Measurements from ENCODE around the gene MED31.

MED31 gene

DNA sequence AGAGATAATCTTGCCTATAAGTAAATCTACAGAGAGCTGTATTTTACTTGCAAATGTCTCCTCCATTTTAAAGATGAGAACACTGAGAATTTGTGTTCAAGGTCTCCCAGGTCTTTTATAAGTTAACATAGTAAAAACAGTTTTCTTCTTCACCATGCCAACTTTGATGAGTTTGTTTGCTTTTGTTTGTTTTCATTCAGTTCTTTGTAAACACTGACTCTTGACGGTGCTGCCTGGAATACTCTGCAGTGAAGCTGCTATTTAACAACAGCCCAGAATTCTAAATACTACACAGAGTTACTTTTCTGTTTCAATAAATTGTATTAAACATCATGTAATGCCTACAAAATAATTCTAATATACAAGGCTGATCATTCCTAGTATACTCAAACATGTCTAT, 53.7 kb downstream of the MED31 start:
- TF ChIP-seq EZH2 (optimal IDR thresholded peaks at IDR 0.05; ENCODE audit: low read depth, low read length) (no peak), EZH2phosphoT487 (IDR thresholded peaks at IDR 0.05; ENCODE audit: low read length) (no peak)
- TF ChIP-seq, protein P1, sequence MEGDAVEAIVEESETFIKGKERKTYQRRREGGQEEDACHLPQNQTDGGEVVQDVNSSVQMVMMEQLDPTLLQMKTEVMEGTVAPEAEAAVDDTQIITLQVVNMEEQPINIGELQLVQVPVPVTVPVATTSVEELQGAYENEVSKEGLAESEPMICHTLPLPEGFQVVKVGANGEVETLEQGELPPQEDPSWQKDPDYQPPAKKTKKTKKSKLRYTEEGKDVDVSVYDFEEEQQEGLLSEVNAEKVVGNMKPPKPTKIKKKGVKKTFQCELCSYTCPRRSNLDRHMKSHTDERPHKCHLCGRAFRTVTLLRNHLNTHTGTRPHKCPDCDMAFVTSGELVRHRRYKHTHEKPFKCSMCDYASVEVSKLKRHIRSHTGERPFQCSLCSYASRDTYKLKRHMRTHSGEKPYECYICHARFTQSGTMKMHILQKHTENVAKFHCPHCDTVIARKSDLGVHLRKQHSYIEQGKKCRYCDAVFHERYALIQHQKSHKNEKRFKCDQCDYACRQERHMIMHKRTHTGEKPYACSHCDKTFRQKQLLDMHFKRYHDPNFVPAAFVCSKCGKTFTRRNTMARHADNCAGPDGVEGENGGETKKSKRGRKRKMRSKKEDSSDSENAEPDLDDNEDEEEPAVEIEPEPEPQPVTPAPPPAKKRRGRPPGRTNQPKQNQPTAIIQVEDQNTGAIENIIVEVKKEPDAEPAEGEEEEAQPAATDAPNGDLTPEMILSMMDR (IDR thresholded peaks at IDR 0.05; ENCODE audit: low read length), result no peak
- Histone ChIP-seq H3K9ac (ENCODE audit: low read length) (no peak overlapping the region), H3K36me3 (replicated peaks; ENCODE audit: insufficient read depth, low read length) (no peaks in the 10 kb centered on the region)

DNA sequence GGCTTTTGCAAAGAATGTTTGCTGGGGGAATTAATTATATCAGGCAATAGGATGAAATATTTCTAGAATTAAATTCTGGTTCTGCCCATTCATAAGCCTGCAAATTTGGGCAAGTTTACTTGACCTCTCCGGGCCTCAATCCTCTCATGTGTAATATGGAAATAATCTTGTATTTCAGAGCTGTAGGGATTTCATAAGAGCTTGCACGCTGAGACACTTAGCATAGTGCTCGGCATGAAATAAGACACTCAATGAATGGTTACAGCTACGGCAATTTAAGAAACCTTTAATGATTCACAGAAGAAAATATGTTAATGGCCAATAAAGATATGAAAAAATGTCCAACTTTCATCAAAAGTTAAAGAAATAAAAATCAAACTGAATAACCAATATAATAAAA, 54.5 kb downstream of the MED31 start:
- no peaks in the 10 kb centered on the region for H3F3A ChIP-seq (ENCODE audit: insufficient read depth, low read length)
- no peaks in the 10 kb centered on the region for H4K20me1 ChIP-seq (ENCODE audit: insufficient read depth, low read length)
- no peak overlapping the region for H3K4me3 ChIP-seq (ENCODE audit: low read length)
- H3K9ac ChIP-seq (ENCODE audit: low read length), result no peak overlapping the region
- TF ChIP-seq EZH2phosphoT487 (IDR thresholded peaks at IDR 0.05; ENCODE audit: low read length) (no peak), EZH2 (optimal IDR thresholded peaks at IDR 0.05; ENCODE audit: low read depth, low read length) (no peak)
- TF ChIP-seq, protein P1 (IDR thresholded peaks at IDR 0.05; ENCODE audit: low read length), result no peak
- H3K27me3 ChIP-seq (replicated peaks; ENCODE audit: insufficient read depth, low read length), result no peaks in the 10 kb centered on the region
- H3K27ac ChIP-seq (ENCODE audit: low read length), result no peak overlapping the region
- H3K9me2 ChIP-seq (replicated peaks; ENCODE audit: insufficient read depth, low read length), result no peaks in the 10 kb centered on the region
- no peaks in the 10 kb centered on the region for H3K36me3 ChIP-seq (replicated peaks; ENCODE audit: insufficient read depth, low read length)
- H2AFZ ChIP-seq (ENCODE audit: low read length), result no peak overlapping the region
- H3K4me2 ChIP-seq (ENCODE audit: low read depth, low read length), result no peak overlapping the region
- H3K79me2 ChIP-seq (ENCODE audit: low read length), result no peaks in the 10 kb centered on the region
- DNase-seq, result no peak
- no peaks in the 10 kb centered on the region for H3K9me3 ChIP-seq (replicated peaks; ENCODE audit: insufficient read depth, low read length)
- H3K4me1 ChIP-seq (ENCODE audit: low read length), result no peaks in the 10 kb centered on the region

More for the DNA sequence above, 53.7 kb downstream of the MED31 start:
- Histone ChIP-seq H4K20me1 (ENCODE audit: insufficient read depth, low read length) (no peaks in the 10 kb centered on the region), H3K27me3 (replicated peaks; ENCODE audit: insufficient read depth, low read length) (no peaks in the 10 kb centered on the region), H3K27ac (ENCODE audit: low read length) (no peak overlapping the region), H3K4me1 (ENCODE audit: low read length) (no peaks in the 10 kb centered on the region), H3K9me3 (replicated peaks; ENCODE audit: insufficient read depth, low read length) (no peaks in the 10 kb centered on the region), H3K4me2 (ENCODE audit: low read depth, low read length) (no peak overlapping the region), H2AFZ (ENCODE audit: low read length) (no peak overlapping the region), H3K79me2 (ENCODE audit: low read length) (no peaks in the 10 kb centered on the region), H3F3A (ENCODE audit: insufficient read depth, low read length) (no peaks in the 10 kb centered on the region), H3K9me2 (replicated peaks; ENCODE audit: insufficient read depth, low read length) (no peaks in the 10 kb centered on the region), H3K4me3 (ENCODE audit: low read length) (no peak overlapping the region)
- DNase-seq, result no peak

DNA sequence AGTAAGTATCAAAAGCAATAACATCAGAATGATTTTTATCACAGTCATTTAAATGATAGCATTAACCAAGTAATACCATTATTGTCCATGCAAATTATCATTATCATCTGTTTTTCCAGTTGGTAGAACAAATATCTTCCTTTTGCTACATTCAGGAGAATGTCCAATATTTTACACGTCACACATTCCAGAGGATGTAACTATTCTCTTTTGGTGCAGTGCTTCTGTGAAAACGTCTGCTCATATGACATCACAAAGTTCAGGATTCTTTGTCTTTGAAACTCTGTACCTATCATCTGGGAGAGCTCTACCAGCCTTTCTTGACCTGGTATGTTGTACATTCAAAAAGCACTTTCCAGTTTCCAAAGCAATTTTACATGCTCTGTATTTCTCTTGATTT, 54.9 kb downstream of the MED31 start:
- Histone ChIP-seq H3K9ac (ENCODE audit: low read length) (no peak overlapping the region), H3F3A (ENCODE audit: insufficient read depth, low read length) (no peaks in the 10 kb centered on the region), H3K4me3 (ENCODE audit: low read length) (no peak overlapping the region), H3K9me3 (replicated peaks; ENCODE audit: insufficient read depth, low read length) (no peaks in the 10 kb centered on the region), H4K20me1 (ENCODE audit: insufficient read depth, low read length) (no peaks in the 10 kb centered on the region), H3K27me3 (replicated peaks; ENCODE audit: insufficient read depth, low read length) (no peaks in the 10 kb centered on the region), H2AFZ (ENCODE audit: low read length) (no peak overlapping the region), H3K9me2 (replicated peaks; ENCODE audit: insufficient read depth, low read length) (no peaks in the 10 kb centered on the region), H3K36me3 (replicated peaks; ENCODE audit: insufficient read depth, low read length) (no peaks in the 10 kb centered on the region), H3K79me2 (ENCODE audit: low read length) (no peaks in the 10 kb centered on the region), H3K4me1 (ENCODE audit: low read length) (no peaks in the 10 kb centered on the region), H3K27ac (ENCODE audit: low read length) (no peak overlapping the region), H3K4me2 (ENCODE audit: low read depth, low read length) (no peak overlapping the region)
- DNase-seq, result no peak
- TF ChIP-seq EZH2 (optimal IDR thresholded peaks at IDR 0.05; ENCODE audit: low read depth, low read length) (no peak), EZH2phosphoT487 (IDR thresholded peaks at IDR 0.05; ENCODE audit: low read length) (no peak)
- TF ChIP-seq, protein P1 (IDR thresholded peaks at IDR 0.05; ENCODE audit: low read length), result no peak

Measured in MM.1S (cell line).